Measurements from ENCODE around the gene SNX27.
"Not testable (repeated sequence)": the region's sequence is repeated elsewhere in the genome, so short reads cannot be mapped to it uniquely, and the experiment has no call there.

Gene SNX27

DNA sequence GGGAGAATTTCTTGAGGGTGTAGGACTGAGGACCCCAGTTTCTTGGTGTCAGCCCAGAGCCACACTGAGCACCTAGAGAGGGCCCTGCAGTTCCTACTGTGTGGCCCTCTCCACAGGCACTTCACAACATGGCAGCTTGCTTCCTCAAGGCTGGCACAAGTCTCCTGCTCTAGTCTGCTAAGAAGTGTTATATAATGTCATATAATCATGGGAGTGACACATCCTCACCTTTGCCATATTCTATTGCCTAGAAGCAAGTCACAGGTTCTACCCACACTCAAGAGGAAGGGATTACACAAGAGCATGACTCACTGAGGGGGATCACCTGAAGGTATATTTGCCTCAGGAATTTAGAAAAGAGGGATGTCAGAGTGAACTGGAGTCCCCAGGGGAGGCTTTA lies 5.5 kb upstream of the SNX27 start:
- DNase-seq = no peak

GRCh38 chr1:151606857-151607256 lies 5.0 kb upstream of the SNX27 start:
- no peak for DNase-seq

- no peak for DNase-seq
Measured at GRCh38 chr1:151610142-151610541, 1.7 kb upstream of the SNX27 start.

- no peak for DNase-seq
Measured at GRCh38 chr1:151611288-151611790, 511 bp upstream of the SNX27 start.

DNA sequence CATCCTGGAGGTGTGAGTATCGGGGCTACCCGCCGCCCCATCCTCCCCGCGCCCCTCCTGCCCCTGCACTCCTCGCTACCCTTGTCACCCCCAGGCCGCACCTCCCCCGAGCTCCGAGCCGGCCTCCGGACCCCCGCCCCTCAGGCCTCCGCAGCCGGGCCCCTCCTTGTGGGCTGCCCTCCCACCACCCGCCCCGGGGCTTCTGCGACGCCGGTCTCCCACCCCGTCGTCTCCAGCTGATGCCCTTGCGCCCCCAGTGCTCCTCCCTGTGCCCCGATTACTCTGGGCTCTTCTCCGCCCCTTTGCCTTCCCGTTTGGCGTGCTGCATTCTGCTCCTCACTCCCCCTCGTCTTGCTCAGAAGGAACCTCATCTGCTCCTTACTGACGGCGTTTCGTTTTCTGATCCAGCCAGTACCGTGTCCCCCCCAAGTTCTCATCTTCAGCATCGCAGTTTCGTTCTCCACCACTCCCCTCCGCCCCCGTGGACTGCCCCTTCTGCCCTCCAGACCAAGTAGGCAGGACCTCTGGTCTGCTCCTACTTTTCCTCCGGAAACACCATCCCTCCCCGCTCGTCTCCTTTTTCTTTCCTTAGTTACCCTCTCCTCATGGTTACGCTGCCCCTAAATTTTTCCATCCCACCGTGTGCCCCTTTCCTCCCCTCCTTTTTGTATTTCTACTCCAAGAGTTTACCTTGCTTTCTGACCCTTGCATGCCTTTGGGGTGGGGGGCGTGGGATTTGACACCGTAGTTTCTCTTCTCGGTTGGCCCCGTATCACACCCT lies 841 bp downstream of the SNX27 start:
- no peak for DNase-seq

GRCh38 chr1:151613282-151613780 lies 1.5 kb downstream of the SNX27 start:
- no peak for DNase-seq

GRCh38 chr1:151615711-151616504 lies 4.1 kb downstream of the SNX27 start:
- no peak for DNase-seq

- no peak for DNase-seq
Measured at GRCh38 chr1:151616505-151616849, 4.6 kb downstream of the SNX27 start.

GRCh38 chr1:151618003-151618402 lies 6.2 kb downstream of the SNX27 start:
- DNase-seq = no peak

- DNase-seq = no peak
Measured at GRCh38 chr1:151618470-151618869, 6.6 kb downstream of the SNX27 start.

- not testable (repeated sequence) for DNase-seq
Measured at GRCh38 chr1:151618996-151619395, 7.1 kb downstream of the SNX27 start.

DNA sequence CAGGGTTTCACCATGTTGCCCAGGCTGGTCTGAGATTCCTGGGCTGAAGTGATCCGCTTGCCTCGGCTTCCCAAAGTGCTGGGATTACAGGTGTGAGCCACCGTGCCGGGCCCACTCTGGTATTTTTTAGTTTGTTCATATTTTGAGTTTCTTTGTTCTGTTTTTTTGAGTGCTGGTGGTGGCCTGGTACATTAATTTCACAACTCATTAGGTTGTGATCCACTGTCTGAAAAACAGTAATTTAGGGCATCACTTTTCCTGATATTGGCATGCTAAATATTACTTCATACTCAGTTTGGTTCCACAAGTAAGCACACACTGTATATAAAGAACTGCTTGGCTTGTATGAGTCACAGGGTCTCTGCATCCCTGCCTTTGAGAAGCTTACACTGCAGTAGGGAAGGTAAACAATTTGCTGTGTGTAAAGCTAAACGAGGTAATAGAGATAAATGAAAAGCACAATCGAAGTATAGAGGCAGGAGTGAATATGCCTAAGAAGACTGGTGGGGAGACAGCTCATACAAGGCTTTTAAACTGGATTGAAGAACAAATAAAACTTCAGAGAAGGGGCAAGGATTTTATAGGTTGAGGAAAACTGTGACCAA lies 7.7 kb downstream of the SNX27 start:
- no peak for DNase-seq

DNA sequence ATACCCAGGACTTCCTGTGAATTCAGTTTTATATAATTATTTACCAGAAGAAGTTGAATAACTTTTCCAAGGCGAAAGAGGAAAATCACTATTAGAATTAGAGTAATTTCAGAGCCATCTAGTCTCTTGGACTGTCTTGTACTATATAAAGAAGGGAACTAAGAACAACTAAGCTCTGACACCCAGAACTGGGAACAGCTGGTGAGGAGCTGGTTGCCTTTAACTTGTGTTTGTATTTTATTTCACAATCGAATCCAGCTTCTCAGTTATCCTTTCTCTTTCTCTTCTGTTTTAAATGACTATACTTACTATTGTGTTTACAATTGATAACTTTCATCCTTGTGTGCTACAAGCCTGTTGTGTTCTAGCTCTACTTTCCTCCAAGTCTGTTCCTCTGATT lies 8.4 kb downstream of the SNX27 start:
- DNase-seq = no peak

DNA sequence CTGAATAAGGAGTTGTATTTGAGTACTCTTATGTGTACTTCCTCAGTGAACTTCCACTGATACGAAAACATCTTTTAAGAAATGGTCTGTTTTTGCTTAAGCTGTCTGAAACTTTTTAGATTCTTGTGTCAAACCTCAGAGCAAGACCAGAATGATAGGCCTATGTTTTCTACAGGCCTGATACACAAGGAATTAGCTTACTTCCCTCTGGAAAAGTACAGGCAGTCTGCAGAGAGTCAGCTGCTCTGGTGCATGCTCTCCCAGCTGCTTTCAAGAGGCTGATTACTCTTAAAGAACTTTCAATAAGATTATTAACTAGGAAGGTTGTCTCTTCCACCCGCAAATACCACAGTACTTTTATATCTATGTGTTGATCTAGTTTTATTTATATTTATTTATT lies 9.5 kb downstream of the SNX27 start:
- DNase-seq = no peak

- no peak for DNase-seq
Measured at GRCh38 chr1:151624783-151625182, 12.9 kb downstream of the SNX27 start.

- DNase-seq = no peak
Measured at GRCh38 chr1:151626740-151627334, 15.0 kb downstream of the SNX27 start.

- no peak for DNase-seq
Measured at GRCh38 chr1:151629278-151629677, 17.4 kb downstream of the SNX27 start.

- no peak for DNase-seq
Measured at GRCh38 chr1:151635479-151636072, 23.7 kb downstream of the SNX27 start.

DNA sequence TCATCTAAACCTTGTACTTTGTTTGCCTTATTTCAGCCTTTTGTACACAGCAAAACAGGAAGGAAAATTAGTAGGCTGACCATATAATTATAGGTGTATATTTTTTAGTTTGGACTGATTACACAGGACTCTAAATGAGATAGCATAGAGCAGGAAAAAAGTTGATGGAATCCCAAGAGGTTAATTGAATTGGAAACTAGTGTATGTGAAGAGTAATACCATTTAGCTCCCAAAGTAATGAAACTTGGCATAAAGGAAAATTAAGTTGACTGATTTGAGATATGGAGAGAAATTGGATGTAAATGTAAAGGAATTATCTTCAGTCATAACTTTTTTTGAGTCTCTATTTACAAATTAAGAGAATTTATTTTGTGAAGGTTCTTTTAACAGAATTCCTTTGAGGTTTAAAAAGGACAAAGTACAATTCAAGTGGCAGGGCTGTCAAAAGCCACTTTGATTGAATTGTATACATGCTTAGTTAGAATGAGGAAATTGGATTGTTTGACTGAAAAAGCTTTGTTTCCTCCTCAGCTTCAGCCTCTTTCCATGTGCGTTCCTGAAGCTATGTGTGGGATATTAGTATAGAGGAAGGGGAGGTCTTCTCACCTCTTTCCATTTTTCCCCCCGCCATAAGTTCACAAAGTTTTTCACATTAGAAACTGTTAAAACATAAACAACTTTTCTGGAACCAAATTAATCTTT lies 26.4 kb downstream of the SNX27 start:
- DNase-seq = no peak

- no peak for DNase-seq
Measured at GRCh38 chr1:151638812-151639211, 27.0 kb downstream of the SNX27 start.

DNA sequence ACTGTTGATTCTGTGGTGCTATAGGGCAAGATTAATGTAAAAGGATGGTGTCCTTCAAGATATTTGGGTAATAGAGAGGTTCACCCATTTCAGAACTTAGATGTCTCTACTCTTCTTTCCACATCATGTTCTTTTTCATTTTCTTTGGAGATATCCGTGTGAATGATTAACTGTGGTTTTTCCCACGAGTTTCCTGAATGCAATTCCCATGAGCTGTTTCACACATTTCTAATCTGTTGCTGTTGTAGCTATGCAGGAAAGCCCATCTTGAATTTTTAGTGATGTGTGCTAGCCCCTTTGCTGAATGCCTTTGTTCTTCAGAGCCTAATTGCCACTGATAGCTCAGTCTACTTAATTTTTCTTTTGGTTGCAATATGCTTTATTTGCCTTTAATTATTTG lies 27.6 kb downstream of the SNX27 start:
- DNase-seq = no peak

- no peak for DNase-seq
Measured at GRCh38 chr1:151641229-151641628, 29.4 kb downstream of the SNX27 start.

Data from activated T-cell treated with anti-CD3 and anti-CD28 coated beads, Interleukin-2, amount 50 U/mL, for 1 hour (primary cell).